GM12865 (cell line): ENCODE data around the gene PRKN.

Experiments used
- DNase-seq: peaks from one replicate; pipeline ENCODE4 v3.0.0; 2010; ENCODE audit warnings: low read depth
- H3K4me3 ChIP-seq: 2 replicates; pipeline ENCODE4 v1.5.1; 2011; ENCODE audit warnings: mild to moderate bottlenecking, low read depth, low read length, control low read depth
- TF ChIP-seq, protein P1 (sequence below): IDR thresholded peaks from 2 replicates; pipeline ENCODE4 v1.5.1; 2011; ENCODE audit warnings: low read length, control low read depth, low read depth, inconsistent platforms; ENCODE audit not compliant: insufficient read depth; ENCODE audit errors: missing control alignments

The PRKN gene

DNA sequence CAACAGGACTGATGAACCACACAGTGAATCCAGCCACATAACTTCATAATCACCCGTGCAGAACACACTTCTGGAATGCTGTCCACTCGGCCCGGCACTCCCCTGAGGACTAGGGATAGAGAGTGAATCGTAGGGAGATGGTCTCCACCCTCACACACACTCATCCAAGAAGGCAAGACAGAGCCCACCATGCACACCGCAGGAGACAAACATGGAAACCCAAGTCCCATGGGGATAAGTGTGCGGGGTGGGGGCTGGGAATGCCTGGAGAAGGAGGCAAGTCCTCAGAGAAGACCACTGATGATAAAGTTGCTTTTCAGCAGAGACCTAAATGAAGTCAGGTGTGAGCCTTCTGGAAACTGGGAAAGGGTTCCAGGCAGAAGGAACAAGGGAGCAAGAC is 1054.5 kb downstream of the PRKN start:
- TF ChIP-seq, protein P1, sequence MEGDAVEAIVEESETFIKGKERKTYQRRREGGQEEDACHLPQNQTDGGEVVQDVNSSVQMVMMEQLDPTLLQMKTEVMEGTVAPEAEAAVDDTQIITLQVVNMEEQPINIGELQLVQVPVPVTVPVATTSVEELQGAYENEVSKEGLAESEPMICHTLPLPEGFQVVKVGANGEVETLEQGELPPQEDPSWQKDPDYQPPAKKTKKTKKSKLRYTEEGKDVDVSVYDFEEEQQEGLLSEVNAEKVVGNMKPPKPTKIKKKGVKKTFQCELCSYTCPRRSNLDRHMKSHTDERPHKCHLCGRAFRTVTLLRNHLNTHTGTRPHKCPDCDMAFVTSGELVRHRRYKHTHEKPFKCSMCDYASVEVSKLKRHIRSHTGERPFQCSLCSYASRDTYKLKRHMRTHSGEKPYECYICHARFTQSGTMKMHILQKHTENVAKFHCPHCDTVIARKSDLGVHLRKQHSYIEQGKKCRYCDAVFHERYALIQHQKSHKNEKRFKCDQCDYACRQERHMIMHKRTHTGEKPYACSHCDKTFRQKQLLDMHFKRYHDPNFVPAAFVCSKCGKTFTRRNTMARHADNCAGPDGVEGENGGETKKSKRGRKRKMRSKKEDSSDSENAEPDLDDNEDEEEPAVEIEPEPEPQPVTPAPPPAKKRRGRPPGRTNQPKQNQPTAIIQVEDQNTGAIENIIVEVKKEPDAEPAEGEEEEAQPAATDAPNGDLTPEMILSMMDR: no peak

GRCh38 chr6:161671117-161671516 is 1056.4 kb downstream of the PRKN start:
- H3K4me3 ChIP-seq: no peak overlapping the region
- no peak for DNase-seq
- TF ChIP-seq, protein P1: no peak

More for the DNA sequence above, 1054.5 kb downstream of the PRKN start:
- no peak overlapping the region for H3K4me3 ChIP-seq
- no peak for DNase-seq

DNA sequence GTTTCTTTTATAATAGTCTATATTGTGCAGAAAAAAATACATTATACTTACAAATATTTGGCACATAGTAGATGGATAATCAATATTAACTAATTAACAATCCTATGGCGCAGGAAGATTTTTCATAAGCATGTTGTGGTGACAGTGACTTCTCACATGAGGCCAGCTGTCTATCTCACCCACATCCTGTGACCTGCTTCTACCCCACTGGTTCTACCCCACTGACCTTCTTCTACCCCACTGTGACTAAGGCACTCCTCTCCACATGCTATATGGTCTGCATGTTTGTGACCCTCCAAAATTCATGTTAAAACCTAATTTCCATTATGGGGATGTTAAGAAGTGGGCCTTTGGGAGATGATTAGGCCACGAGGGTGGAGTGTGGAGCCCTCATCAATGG is 1058.9 kb downstream of the PRKN start:
- TF ChIP-seq, protein P1: no peak
- H3K4me3 ChIP-seq: no peak overlapping the region
- DNase-seq: peak; percentile 3

DNA sequence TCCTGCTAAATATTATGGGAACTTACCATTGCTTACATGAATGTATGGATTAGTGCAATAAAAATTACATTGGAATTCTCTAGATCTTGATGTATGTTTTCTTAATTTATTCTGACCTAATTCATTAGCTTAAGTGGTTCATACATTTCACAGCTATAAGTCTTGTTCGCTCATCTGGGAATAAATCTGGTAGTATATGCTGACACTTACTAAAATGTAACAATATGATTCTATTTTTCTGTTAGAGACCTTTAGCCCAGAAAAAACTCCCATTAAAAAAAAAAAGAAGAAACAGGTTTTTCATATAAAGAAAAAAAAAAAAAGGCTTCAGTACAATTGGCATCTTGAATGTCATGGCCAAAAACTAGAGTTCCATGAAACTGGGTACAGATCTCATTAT is 1059.6 kb downstream of the PRKN start:
- no peak for DNase-seq
- no peak overlapping the region for H3K4me3 ChIP-seq
- TF ChIP-seq, protein P1: no peak

DNA sequence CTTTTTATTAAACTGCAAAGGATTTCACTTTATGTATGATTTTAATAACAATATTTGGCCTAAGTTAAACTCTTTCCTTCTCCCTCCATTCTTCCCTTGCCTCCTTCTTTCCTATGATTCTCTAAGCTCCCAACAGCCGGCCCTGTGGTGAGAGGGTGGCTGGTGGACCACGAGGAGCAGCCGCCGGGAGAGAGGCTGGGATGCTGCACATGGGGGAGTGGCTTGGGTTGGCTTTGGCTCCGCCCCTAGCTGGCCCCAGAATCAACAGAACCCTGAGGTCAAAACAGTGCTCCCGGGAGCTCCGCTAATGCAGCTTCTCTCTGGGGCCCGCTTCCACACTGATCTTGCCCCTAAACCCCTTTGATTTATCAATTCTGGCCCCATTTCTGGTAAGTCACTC is 1063.9 kb downstream of the PRKN start:
- no peak overlapping the region for H3K4me3 ChIP-seq
- no peak for DNase-seq
- TF ChIP-seq, protein P1: no peak

- DNase-seq: peak; percentile 28
- TF ChIP-seq, protein P1: peak; percentile 21
- H3K4me3 ChIP-seq: no peak overlapping the region
Observed at GRCh38 chr6:161660666-161661571, 1066.6 kb downstream of the PRKN start.
